ENCODE data around the gene TRDN.
"Not testable (repeated sequence)": the region's sequence is repeated elsewhere in the genome, so short reads cannot be mapped to it uniquely, and the experiment has no call there.

TRDN gene

GRCh38 chr6:123402052-123402451, 234.7 kb downstream of the TRDN start:
- no peak for DNase-seq (ENCODE audit: low read depth in 2 of 2)

GRCh38 chr6:123398072-123398471, 238.7 kb downstream of the TRDN start:
- DNase-seq (ENCODE audit: low read depth in 2 of 2): no peak

GRCh38 chr6:123393331-123393730, 243.4 kb downstream of the TRDN start:
- DNase-seq (ENCODE audit: low read depth in 2 of 2): no peak

GRCh38 chr6:123383718-123384117, 253.0 kb downstream of the TRDN start:
- DNase-seq (ENCODE audit: low read depth in 2 of 2): no peak

- DNase-seq (ENCODE audit: low read depth in 2 of 2): no peak
These were observed 256.5 kb downstream of the TRDN start for GRCh38 chr6:123380257-123380656.

GRCh38 chr6:123372737-123373136, 264.0 kb downstream of the TRDN start:
- DNase-seq (ENCODE audit: low read depth in 2 of 2): no peak

- no peak for DNase-seq (ENCODE audit: low read depth in 2 of 2)
These were observed 272.8 kb downstream of the TRDN start for GRCh38 chr6:123363912-123364311.

- no peak for DNase-seq (ENCODE audit: low read depth in 2 of 2)
These were observed 276.4 kb downstream of the TRDN start for GRCh38 chr6:123360359-123360758.

GRCh38 chr6:123352705-123353104, 284.0 kb downstream of the TRDN start:
- DNase-seq (ENCODE audit: low read depth in 2 of 2): no peak

GRCh38 chr6:123352279-123352678, 284.5 kb downstream of the TRDN start:
- no peak for DNase-seq (ENCODE audit: low read depth in 2 of 2)

- DNase-seq (ENCODE audit: low read depth in 2 of 2): no peak
These were observed 292.9 kb downstream of the TRDN start for GRCh38 chr6:123343836-123344235.

- no peak for DNase-seq (ENCODE audit: low read depth in 2 of 2)
These were observed 298.4 kb downstream of the TRDN start for GRCh38 chr6:123338394-123338793.

- no peak for DNase-seq (ENCODE audit: low read depth in 2 of 2)
These were observed 303.6 kb downstream of the TRDN start for GRCh38 chr6:123333000-123333756.

GRCh38 chr6:123332070-123332469, 304.7 kb downstream of the TRDN start:
- no peak for DNase-seq (ENCODE audit: low read depth in 2 of 2)

- DNase-seq (ENCODE audit: low read depth in 2 of 2): no peak
These were observed 307.4 kb downstream of the TRDN start for GRCh38 chr6:123329337-123329736.

- DNase-seq (ENCODE audit: low read depth in 2 of 2): no peak
These were observed 313.1 kb downstream of the TRDN start for GRCh38 chr6:123323452-123324329.

GRCh38 chr6:123321020-123321419, 315.7 kb downstream of the TRDN start:
- no peak for DNase-seq (ENCODE audit: low read depth in 2 of 2)

GRCh38 chr6:123316733-123317323, 319.9 kb downstream of the TRDN start:
- DNase-seq (ENCODE audit: low read depth in 2 of 2): no peak

- DNase-seq (ENCODE audit: low read depth in 2 of 2): not testable (repeated sequence)
These were observed 322.3 kb downstream of the TRDN start for GRCh38 chr6:123314459-123314858.

GRCh38 chr6:123309130-123309529, 327.6 kb downstream of the TRDN start:
- DNase-seq (ENCODE audit: low read depth in 2 of 2): no peak

- DNase-seq (ENCODE audit: low read depth in 2 of 2): no peak
These were observed 330.4 kb downstream of the TRDN start for GRCh38 chr6:123306334-123306733.

- DNase-seq (ENCODE audit: low read depth in 2 of 2): no peak
These were observed 341.1 kb downstream of the TRDN start for GRCh38 chr6:123295672-123296071.

GRCh38 chr6:123295181-123295580, 341.6 kb downstream of the TRDN start:
- DNase-seq (ENCODE audit: low read depth in 2 of 2): no peak
